ENCODE data around the gene DPH7.
A peak's percentile ranks its signal among the peaks of the same experiment; 100 is the strongest.
"Not testable (repeated sequence)": the region's sequence is repeated elsewhere in the genome, so short reads cannot be mapped to it uniquely, and the experiment has no call there.

DPH7 gene

GRCh38 chr9:137578518-137579258, at the start of gene DPH7:
TSS of gene DPH7 (minus strand) at chr9:137578925. CDS start at chr9:137578777, 148 bp downstream.
- DNase-seq: peak; percentile 90 to 99

- not testable (repeated sequence) for DNase-seq
These were observed 48.7 kb upstream of the DPH7 start for GRCh38 chr9:137627406-137627805.

GRCh38 chr9:137626464-137626863, 47.7 kb upstream of the DPH7 start:
- no peak for DNase-seq

- DNase-seq: not testable (repeated sequence)
These were observed 43.5 kb upstream of the DPH7 start for GRCh38 chr9:137622211-137622610.

- no peak for DNase-seq
These were observed 42.5 kb upstream of the DPH7 start for GRCh38 chr9:137621131-137621757.

GRCh38 chr9:137620581-137620980, 41.9 kb upstream of the DPH7 start:
- DNase-seq: no peak

- DNase-seq: no peak
These were observed 41.3 kb upstream of the DPH7 start for GRCh38 chr9:137620048-137620405.

- peak; percentile 47 to 60 for DNase-seq
These were observed 40.7 kb upstream of the DPH7 start for GRCh38 chr9:137619240-137620047.

GRCh38 chr9:137618105-137619067, 39.7 kb upstream of the DPH7 start, which contains the start of gene EHMT1:
TSS of gene EHMT1 (plus strand) at chr9:137619005. CDS start at chr9:137619029, 24 bp downstream.
- DNase-seq: peak; percentile 83 to 95

- no peak for DNase-seq
These were observed 36.7 kb upstream of the DPH7 start for GRCh38 chr9:137615387-137615871.

GRCh38 chr9:137614631-137615386, 36.1 kb upstream of the DPH7 start:
- no peak for DNase-seq

GRCh38 chr9:137613738-137614523, 35.2 kb upstream of the DPH7 start:
- no peak for DNase-seq

GRCh38 chr9:137613259-137613658, 34.5 kb upstream of the DPH7 start:
- no peak for DNase-seq

- DNase-seq: no peak
These were observed 34.0 kb upstream of the DPH7 start for GRCh38 chr9:137612741-137613142.

- DNase-seq: no peak
These were observed 33.2 kb upstream of the DPH7 start for GRCh38 chr9:137611623-137612609.

GRCh38 chr9:137610944-137611343, 32.2 kb upstream of the DPH7 start:
- no peak for DNase-seq

- DNase-seq: peak; percentile 39 to 47
These were observed 28.6 kb upstream of the DPH7 start for GRCh38 chr9:137607141-137607857.

GRCh38 chr9:137606734-137607138, 28.0 kb upstream of the DPH7 start:
- DNase-seq: no peak
